ENCODE results near the gene TGM2.

TGM2 gene

GRCh38 chr20:38175304-38176180 lies 10.5 kb upstream of the TGM2 start:
- DNase-seq = no peak

DNA sequence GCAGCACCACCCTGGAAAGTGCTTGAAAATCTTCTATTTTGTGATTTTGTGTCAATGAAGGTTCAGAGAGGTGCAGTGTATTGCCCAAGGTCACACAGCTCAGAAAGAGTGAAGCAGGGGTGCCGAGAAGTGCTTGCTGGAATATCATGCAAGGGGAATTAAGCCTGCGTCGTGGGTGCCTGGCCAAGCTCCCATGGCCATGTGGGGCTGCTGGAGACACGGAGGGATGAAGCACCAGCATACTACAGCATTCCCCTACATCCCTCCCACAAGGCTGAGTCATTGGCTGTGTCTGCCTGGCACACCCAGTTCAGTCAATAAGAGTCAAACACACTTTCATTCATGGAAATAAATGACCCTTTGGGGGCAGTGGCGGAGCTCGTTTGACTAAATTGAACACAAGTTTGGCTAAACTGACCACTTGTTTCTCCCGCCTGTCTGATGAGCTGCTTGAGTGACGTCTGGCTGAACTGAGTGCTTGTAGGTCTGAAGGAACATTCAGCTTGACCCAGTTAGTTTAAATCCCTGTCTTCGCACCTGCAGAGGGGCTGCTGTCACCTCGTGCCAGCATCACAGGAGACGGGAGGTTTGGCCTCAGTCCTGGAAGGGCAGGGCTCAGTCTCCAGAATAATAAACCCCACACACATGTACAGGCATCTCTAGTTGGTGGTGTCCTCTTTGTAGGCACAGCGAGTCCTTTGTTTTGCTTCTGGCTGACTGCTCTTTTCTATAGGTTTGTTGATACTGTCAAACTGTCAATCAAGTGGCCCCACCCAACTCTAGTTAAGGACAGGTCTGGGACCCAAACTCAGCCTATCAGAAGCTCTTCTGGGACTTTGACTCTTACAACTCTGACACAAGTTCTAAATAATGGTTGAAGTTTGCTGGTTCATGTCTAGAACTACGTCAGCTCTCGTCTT lies 8.4 kb upstream of the TGM2 start:
- no peak for DNase-seq

- DNase-seq = no peak
Measured at GRCh38 chr20:38172408-38172807, 7.3 kb upstream of the TGM2 start.

DNA sequence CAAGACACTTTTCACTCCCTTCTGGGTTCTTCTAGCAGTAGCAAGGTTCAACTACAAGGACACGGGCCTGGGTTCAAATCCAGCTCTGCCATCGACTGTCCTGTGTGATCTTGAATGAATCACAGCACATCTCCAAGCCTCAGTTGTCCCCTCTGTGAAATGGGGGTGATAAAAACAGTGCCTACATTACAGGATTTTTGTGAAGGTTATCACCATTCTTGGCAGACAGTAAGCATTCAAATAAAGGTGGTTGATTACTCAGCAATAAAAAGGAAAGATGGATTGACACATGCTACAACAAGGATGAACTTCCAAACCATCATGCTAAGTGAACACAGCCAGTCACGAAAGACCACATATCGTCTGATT lies 6.6 kb upstream of the TGM2 start:
- no peak for DNase-seq

GRCh38 chr20:38170826-38171674 lies 6.0 kb upstream of the TGM2 start:
- DNase-seq = no peak

GRCh38 chr20:38170219-38170825 lies 5.3 kb upstream of the TGM2 start:
- DNase-seq = no peak

GRCh38 chr20:38169636-38170193 lies 4.6 kb upstream of the TGM2 start:
- no peak for DNase-seq

- no peak for DNase-seq
Measured at GRCh38 chr20:38168791-38169589, 3.9 kb upstream of the TGM2 start.

DNA sequence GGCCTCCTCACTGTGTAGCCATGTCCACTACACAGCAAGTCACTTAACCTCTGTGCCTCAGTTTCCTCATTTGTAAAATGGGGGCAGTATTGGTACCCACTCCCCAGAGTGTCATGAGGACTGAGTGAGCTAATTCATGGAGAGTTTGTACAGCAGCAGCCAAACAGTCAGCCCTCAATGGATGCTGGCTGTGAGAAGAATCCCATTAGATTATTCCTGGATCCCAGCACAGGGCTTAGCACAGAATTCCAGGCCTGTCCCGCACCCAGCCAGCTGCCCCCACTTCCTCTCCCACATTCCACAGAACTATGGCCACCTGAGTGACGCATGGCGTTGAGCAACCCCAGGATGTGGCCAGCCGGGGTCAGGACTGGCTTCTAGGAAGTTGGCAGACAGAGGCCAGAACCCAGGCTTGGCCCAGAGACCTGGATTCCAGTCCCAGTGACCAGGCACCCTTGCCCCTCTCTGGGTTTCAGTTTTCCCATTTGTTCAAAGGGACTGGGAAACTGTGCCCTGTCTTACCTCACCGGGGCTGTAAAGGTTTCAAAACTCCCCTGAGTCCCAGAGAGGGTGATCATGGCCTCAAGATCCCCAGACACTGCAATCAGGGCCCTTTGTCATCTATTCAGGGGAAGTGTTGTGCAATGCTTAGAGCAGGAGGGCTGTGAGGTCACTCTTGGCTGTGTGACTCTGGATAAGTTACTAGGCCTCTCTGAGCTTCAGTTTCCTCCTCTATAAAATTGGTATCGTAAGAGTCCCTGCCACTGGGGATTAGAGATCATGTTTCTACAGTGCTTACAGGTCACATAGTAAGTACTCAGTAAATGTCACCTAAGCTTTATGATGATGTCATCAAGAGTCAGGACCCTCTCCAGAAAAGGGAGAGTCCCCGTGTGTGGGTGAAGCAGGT lies 3.0 kb upstream of the TGM2 start:
- DNase-seq = no peak

DNA sequence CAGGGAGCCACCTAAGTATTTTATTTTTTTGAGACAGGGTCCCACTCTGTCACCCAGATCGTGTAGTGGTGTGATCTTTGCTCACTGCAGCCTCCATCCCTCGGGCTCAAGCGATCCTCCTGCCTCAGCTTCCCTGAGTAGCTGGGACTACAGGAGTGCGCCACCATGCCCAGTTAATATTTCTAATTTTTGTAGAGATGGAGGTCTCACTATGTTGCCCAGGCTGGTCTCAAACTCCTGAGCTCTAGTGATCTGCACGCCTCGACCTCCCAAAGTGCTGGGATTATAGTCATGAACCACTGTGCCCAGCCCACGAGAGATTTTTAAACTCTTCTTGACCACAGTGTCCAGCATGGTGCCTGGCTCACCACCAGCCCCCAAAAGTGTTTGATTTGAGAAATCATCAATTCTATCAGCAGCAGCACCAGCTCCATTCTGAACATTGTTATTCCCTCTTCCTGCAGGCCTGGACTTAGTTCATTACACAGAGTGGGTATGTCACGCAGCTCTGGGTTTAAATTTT lies 2.3 kb upstream of the TGM2 start:
- DNase-seq = no peak

DNA sequence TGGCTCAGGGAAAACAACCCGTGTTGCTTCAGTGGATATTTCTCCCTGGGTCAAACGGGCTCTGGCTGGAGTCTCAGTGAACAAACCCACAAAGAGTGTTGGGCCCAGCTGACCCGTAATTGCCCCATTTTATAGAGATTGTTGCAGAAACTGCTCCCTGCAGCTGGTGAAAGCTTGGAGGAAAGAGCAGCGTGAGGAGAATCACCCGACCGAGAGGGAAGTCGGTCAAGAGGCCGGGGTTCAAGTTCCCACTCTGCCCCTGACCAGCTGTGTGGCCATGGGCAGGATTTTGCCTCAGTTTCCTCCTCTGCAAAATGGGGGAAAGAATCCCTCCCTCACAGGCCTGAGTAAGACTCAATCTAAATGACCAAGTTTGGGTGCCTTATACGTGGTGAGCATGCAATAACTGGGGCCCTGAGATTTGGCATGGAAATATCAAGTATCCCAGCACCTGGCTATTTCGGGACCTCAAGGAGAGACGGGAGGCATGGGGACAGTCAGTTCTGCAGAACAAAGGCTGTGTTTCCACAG lies 1.7 kb upstream of the TGM2 start:
- DNase-seq = no peak

GRCh38 chr20:38165966-38166702 lies 1.1 kb upstream of the TGM2 start:
- DNase-seq = no peak

- no peak for DNase-seq
Measured at GRCh38 chr20:38164624-38165088, 414 bp downstream of the TGM2 start.

GRCh38 chr20:38164069-38164468 lies 1.0 kb downstream of the TGM2 start:
- DNase-seq = no peak

DNA sequence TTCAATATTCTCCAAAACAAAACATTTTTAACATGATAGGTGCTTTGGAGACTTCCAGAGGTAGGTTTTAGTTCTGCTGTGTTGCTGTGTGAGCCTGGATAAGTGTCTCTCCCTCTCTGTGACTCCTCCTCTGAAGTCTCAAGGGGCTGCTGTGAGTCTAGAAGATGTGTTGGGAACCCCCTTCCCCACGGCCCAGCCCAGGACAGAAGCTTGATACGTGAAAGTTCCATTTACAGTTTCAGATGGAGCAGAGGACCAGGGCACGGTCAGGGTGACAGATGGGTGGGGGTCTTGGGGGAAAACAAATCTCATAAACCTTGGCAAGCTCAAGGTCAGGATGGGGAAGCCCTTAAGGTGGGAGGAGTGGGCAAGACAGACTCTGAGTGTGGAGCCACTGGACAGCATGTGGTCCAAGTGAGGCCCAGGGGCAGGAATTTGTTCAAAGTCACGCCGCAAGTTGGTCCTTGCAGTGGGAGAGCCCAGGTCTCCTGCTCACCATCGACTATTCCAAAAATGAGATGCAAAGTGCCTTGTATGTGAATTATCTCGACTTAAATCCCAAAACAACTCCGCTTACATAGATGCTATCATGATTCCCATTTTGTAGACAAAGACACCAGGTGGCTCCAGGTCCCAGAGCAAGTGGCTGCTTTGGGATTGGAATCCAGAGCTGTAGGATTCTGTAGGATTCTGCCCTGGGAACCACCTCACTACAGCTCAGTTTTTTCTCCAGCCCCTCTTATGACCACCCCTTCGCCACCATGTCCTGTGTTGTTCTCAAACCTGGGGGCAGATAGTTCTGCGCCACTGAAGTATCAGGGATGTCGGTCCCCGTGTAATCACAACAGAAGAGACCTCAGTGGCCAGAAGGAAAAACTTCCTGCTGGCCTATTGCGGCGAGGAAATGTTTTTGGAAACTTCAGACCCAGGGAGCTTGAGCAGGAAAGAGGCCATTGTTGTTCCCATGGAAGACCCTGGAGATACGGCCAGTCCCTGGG lies 1.9 kb downstream of the TGM2 start:
- no peak for DNase-seq

DNA sequence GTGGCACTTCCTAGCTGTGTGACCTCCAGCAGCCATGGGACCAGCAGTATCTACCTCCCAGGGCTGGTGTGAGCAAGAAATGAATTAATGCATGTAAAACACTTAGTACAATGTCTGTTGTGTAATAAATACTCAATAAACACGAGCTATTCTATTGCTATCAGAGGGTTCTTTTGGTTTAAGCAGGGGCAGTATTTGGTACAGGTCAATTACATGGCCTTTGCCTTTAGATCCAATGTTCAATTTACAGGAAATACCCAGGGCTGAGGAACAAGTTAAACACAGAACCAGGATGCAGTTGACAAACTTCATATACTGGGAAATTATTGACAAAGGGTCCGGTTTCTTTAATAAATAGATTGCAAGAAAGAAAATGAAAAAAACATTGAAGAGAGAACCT lies 2.9 kb downstream of the TGM2 start:
- DNase-seq = no peak

GRCh38 chr20:38161412-38161774 lies 3.7 kb downstream of the TGM2 start:
- no peak for DNase-seq
